ENCODE measurements around the gene HHAT. TPM values are rescaled to one million over a fixed set of nuclear protein-coding genes. Genes with fewer than 3 reads are reported as not detected.

Gene HHAT
- total and polyA plus RNA-seq, 2 donors (not counting 3 experiments of a cell fraction or from before 2014, with no cell fraction given) = 2.4 to 4.3 TPM

- Histone ChIP-seq H3K27me3 (ENCODE audit: control insufficient read depth in 2 of 2, insufficient read depth in 2 of 2, low read length in 2 of 2) (no peaks in the 10 kb centered on the region), H3K4me2 (ENCODE audit: insufficient read depth, low read length) (no peak overlapping the region), H3K4me3 (replicated peaks in 1 of 3; ENCODE audit: insufficient read depth in 1 of 3, low read depth in 1 of 3, low read length in 3 of 3) (no peak overlapping the region), H3K9me3 (replicated peaks; ENCODE audit: control insufficient read depth, insufficient read depth, low read length) (no peaks in the 10 kb centered on the region), H3K79me2 (ENCODE audit: control insufficient read depth, insufficient read depth, low read length) (no peaks in the 10 kb centered on the region), H4K20me1 (replicated peaks; ENCODE audit: control insufficient read depth, extremely low read depth, insufficient read depth, low read length) (no peaks in the 10 kb centered on the region), H3K9ac (replicated peaks; ENCODE audit: extremely low read depth, insufficient read depth, low read length) (no peak overlapping the region), H2AFZ (ENCODE audit: low read depth, low read length) (no peak overlapping the region), H3K27ac (ENCODE audit: insufficient read depth, low read depth, low read length) (no peak overlapping the region), H3K4me1 (ENCODE audit: control insufficient read depth, extremely low read depth, insufficient read depth, low read length) (no peaks in the 10 kb centered on the region), H3K9me1 (replicated peaks; ENCODE audit: control insufficient read depth, extremely low read depth, insufficient read depth, low read length) (no peaks in the 10 kb centered on the region), H3K36me3 (ENCODE audit: control insufficient read depth in 2 of 2, extremely low read depth in 1 of 2, insufficient read depth in 2 of 2, low read length in 2 of 2) (no peaks in the 10 kb centered on the region)
- TF ChIP-seq JUN (IDR thresholded peaks at IDR 0.05; ENCODE audit: borderline replicate concordance, insufficient read depth, insufficient read length, low read depth) = no peak
- TF ChIP-seq FOS (IDR thresholded peaks at IDR 0.05; ENCODE audit: borderline replicate concordance, insufficient read depth, low read length) = no peak
- no peak for TF ChIP-seq MAX (IDR thresholded peaks at IDR 0.05; ENCODE audit: insufficient read depth, insufficient read length)
- TF ChIP-seq POLR2A (IDR thresholded peaks at IDR 0.05; ENCODE audit: low read depth, low read length) = no peak
- no TSS peak for BruUV-seq (replicated peaks)
- ChIA-PET POLR2A (no interaction called here), CTCF (interaction anchor here (0.8 to 2.4 kb wide), 5 partner anchors 10 to 718 kb away, joined by 3 to 8 read pairs (median 3); partner anchors contain the start of gene KCNH1)
- DNase-seq (ENCODE audit: low read depth, low spot score) (no peak), FAIRE-seq (no peak)
- intact Hi-C loops (cut with micrococcal nuclease) (no loop called here), dilution Hi-C loops (cut with MboI; ENCODE audit: extremely low pct_ligation_motif_present, low sequenced_read_pairs) (no loop called here)
Measured at GRCh38 chr1:210415846-210416448, 87.2 kb downstream of the HHAT start.

DNA sequence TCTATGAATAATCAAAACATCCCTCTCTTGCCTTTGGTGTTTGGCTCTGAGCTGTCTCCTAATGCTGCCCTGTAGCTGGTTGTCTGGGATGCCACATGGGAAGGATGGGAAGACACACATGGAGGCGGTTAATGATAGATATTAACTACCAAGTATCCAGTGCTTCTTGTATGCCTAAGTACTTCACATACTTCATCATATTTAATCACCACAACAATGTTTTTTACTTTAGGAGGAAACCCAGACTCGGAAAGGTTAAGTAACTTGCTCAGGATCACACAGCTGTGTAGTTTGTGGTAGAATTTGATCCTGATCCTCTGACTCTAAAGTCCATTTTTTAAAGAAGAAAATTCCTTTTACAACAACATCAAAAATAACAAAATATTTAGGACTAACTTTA lies 88.0 kb downstream of the HHAT start:
- FAIRE-seq = no peak
- DNase-seq (ENCODE audit: low read depth, low spot score) = no peak
- Histone ChIP-seq H3K9me3 (replicated peaks; ENCODE audit: control insufficient read depth, insufficient read depth, low read length) (no peaks in the 10 kb centered on the region), H3K4me1 (ENCODE audit: control insufficient read depth, extremely low read depth, insufficient read depth, low read length) (no peaks in the 10 kb centered on the region), H3K79me2 (ENCODE audit: control insufficient read depth, insufficient read depth, low read length) (no peaks in the 10 kb centered on the region), H2AFZ (ENCODE audit: low read depth, low read length) (no peak overlapping the region), H4K20me1 (replicated peaks; ENCODE audit: control insufficient read depth, extremely low read depth, insufficient read depth, low read length) (no peaks in the 10 kb centered on the region), H3K4me2 (ENCODE audit: insufficient read depth, low read length) (no peak overlapping the region), H3K36me3 (ENCODE audit: control insufficient read depth in 2 of 2, extremely low read depth in 1 of 2, insufficient read depth in 2 of 2, low read length in 2 of 2) (no peaks in the 10 kb centered on the region), H3K27ac (ENCODE audit: insufficient read depth, low read depth, low read length) (no peak overlapping the region), H3K9me1 (replicated peaks; ENCODE audit: control insufficient read depth, extremely low read depth, insufficient read depth, low read length) (no peaks in the 10 kb centered on the region), H3K4me3 (replicated peaks in 1 of 3; ENCODE audit: insufficient read depth in 1 of 3, low read depth in 1 of 3, low read length in 3 of 3) (no peak overlapping the region), H3K27me3 (ENCODE audit: control insufficient read depth in 2 of 2, insufficient read depth in 2 of 2, low read length in 2 of 2) (no peaks in the 10 kb centered on the region), H3K9ac (replicated peaks; ENCODE audit: extremely low read depth, insufficient read depth, low read length) (no peak overlapping the region)
- intact Hi-C loops (cut with micrococcal nuclease) = no loop called here
- no peak for TF ChIP-seq MYC (IDR thresholded peaks at IDR 0.05; ENCODE audit: low read depth, low read length)
- no TSS peak for BruUV-seq (replicated peaks)
- CTCF ChIA-PET = interaction anchor here (1.0 to 2.4 kb wide), 4 partner anchors 10 to 719 kb away, joined by 3 to 8 read pairs (median 6); partner anchors contain the start of gene KCNH1
- POLR2A ChIA-PET = no interaction called here
- dilution Hi-C loops (cut with MboI; ENCODE audit: extremely low pct_ligation_motif_present, low sequenced_read_pairs) = no loop called here
